ENCODE results near the gene CDH8. TPM values are rescaled to one million over a fixed set of nuclear protein-coding genes. Genes with fewer than 3 reads are reported as not detected.

CDH8 gene, protein sequence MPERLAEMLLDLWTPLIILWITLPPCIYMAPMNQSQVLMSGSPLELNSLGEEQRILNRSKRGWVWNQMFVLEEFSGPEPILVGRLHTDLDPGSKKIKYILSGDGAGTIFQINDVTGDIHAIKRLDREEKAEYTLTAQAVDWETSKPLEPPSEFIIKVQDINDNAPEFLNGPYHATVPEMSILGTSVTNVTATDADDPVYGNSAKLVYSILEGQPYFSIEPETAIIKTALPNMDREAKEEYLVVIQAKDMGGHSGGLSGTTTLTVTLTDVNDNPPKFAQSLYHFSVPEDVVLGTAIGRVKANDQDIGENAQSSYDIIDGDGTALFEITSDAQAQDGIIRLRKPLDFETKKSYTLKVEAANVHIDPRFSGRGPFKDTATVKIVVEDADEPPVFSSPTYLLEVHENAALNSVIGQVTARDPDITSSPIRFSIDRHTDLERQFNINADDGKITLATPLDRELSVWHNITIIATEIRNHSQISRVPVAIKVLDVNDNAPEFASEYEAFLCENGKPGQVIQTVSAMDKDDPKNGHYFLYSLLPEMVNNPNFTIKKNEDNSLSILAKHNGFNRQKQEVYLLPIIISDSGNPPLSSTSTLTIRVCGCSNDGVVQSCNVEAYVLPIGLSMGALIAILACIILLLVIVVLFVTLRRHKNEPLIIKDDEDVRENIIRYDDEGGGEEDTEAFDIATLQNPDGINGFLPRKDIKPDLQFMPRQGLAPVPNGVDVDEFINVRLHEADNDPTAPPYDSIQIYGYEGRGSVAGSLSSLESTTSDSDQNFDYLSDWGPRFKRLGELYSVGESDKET
- total RNA-seq: not detected

- ATAC-seq (no peak), DNase-seq (ENCODE audit: low spot score in 2 of 2) (no peak)
- H3K9me3 Mint-ChIP-seq: peaks cover 7 to 21% of the 10 kb centered on the region in 2 donors
- no peak within 1 kb of the TSS for H3K27ac Mint-ChIP-seq
- peaks cover 8 to 9% of the 10 kb centered on the region in 2 donors for H3K36me3 Mint-ChIP-seq
These were observed at the start of gene CDH8 for GRCh38 chr16:62036101-62036801. Gene CDH8 (minus strand): TSS chr16:62036438. CDS start chr16:62021403, 15,035 bp downstream.

DNA sequence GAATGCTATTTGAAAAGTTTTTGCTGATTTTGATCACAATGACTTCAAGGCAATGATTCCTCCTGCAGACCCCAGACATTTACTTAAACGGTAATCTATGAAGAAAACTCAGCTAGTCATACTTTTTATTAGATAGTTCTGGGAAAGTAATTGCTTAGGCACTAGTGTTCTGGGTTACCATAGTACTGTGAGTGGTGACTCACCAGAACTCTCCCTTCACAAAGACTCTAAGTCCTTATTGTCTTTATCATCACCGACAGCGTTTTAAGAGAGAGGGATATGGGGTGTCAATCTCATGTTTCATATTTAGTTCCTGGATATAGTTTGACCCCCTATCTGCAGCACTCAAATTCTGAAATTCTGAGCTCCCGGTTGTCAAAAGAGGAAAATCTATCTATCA lies 43.0 kb upstream of the CDH8 start:
- H3K9me3 Mint-ChIP-seq: peaks cover 9 to 18% of the 10 kb centered on the region in 2 donors
- no peak for DNase-seq (ENCODE audit: low spot score in 2 of 2)
- peaks cover 4 to 5% of the 10 kb centered on the region in 2 donors for H3K36me3 Mint-ChIP-seq
- ATAC-seq: no peak
- no peak overlapping the region for H3K27ac Mint-ChIP-seq

- Mint-ChIP-seq H3K9me3 (peaks cover 15 to 22% of the 10 kb centered on the region in 2 donors), H3K36me3 (peaks cover 4 to 5% of the 10 kb centered on the region in 2 donors), H3K27ac (no peak overlapping the region)
- ATAC-seq: no peak
- DNase-seq (ENCODE audit: low spot score in 2 of 2): no peak
These were observed 41.8 kb upstream of the CDH8 start for GRCh38 chr16:62077998-62078397.

DNA sequence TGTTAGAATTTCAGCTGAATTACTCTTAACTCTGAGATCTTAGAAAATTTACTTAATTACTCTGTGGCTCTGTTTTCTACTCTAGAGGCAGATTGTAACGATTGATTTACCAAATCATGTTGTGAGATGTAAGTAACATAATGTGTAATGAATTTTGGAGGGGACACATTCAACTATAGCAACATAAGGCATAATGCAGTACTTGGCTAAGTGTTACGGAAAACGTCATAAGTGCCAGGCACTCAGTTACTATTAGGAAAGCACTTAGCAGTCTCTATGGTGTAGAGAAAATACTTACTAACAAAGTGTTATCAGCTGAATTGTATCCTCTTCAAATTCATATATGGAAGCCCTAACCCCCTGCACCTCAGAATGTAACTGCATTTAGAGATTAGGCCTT lies 40.6 kb upstream of the CDH8 start:
- Mint-ChIP-seq H3K36me3 (peaks cover 4 to 5% of the 10 kb centered on the region in 2 donors), H3K9me3 (peaks cover 20 to 25% of the 10 kb centered on the region in 2 donors), H3K27ac (no peak overlapping the region)
- ATAC-seq: no peak
- DNase-seq (ENCODE audit: low spot score in 2 of 2): no peak

DNA sequence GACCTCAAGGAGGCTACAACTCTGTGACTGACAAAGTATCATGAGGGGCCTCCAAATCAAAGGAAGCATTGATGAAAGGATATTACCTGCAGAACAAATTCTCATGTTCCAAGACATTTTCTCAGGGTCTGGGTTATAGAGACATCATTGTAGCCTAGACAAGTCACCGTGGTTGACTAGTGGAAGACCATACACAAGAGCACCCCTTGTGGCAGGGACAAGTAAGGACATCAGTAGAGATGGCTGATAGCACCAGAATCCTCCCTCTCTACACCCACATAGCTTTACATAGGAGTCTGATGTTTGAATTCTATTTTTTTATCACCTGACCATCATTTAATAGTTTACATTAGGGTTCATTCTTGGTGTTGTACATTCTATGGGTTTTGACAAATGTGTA lies 32.5 kb upstream of the CDH8 start:
- Mint-ChIP-seq H3K9me3 (peaks cover 16 to 26% of the 10 kb centered on the region in 2 donors), H3K27ac (no peak overlapping the region), H3K36me3 (no peaks in the 10 kb centered on the region)
- no peak for ATAC-seq
- DNase-seq (ENCODE audit: low spot score in 2 of 2): no peak

- no peak overlapping the region for H3K27ac Mint-ChIP-seq
- H3K36me3 Mint-ChIP-seq: no peaks in the 10 kb centered on the region
- no peak for ATAC-seq
- DNase-seq (ENCODE audit: low spot score in 2 of 2): no peak
- peaks cover 16 to 29% of the 10 kb centered on the region in 2 donors for H3K9me3 Mint-ChIP-seq
These were observed 31.7 kb upstream of the CDH8 start for GRCh38 chr16:62067981-62068380.

DNA sequence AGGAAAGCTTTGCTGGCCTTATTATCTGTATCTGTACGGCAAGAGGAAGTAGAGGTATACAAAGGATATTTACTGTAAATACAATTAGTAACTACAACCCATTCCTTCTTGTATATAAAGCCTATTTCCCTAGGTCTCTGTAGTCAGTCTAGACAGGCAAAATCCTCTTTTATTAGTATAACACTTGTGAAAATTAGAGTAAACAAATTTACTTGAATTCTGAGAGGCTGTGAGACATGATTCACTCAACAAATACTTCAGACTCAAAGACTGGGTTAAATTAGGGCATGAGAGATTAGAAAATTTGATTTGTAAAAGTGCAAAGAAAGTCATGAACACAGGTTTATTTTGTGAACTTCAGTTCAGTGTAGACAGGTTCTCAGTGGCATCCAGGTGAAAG lies 30.9 kb upstream of the CDH8 start:
- Mint-ChIP-seq H3K27ac (no peak overlapping the region), H3K36me3 (no peaks in the 10 kb centered on the region), H3K9me3 (peaks cover 11 to 21% of the 10 kb centered on the region in 2 donors)
- no peak for ATAC-seq
- no peak for DNase-seq (ENCODE audit: low spot score in 2 of 2)

- no peaks in the 10 kb centered on the region for H3K36me3 Mint-ChIP-seq
These were observed 30.5 kb upstream of the CDH8 start for GRCh38 chr16:62066747-62067146.

GRCh38 chr16:62064173-62064572 lies 27.9 kb upstream of the CDH8 start:
- ATAC-seq: no peak
- Mint-ChIP-seq H3K36me3 (no peaks in the 10 kb centered on the region), H3K9me3 (peaks cover 10 to 22% of the 10 kb centered on the region in 2 donors), H3K27ac (no peak overlapping the region)
- DNase-seq (ENCODE audit: low spot score in 2 of 2): no peak

More at GRCh38 chr16:62066747-62067146, 30.5 kb upstream of the CDH8 start:
- Mint-ChIP-seq H3K9me3 (peaks cover 11 to 20% of the 10 kb centered on the region in 2 donors), H3K27ac (no peak overlapping the region)
- DNase-seq (ENCODE audit: low spot score in 2 of 2) (no peak), ATAC-seq (no peak)

GRCh38 chr16:62060089-62060488 lies 23.9 kb upstream of the CDH8 start:
- Mint-ChIP-seq H3K9me3 (peaks cover 28 to 32% of the 10 kb centered on the region in 2 donors), H3K27ac (no peak overlapping the region), H3K36me3 (peaks cover 0 to 7% of the 10 kb centered on the region in 2 donors)
- no peak for ATAC-seq
- no peak for DNase-seq (ENCODE audit: low spot score in 2 of 2)

DNA sequence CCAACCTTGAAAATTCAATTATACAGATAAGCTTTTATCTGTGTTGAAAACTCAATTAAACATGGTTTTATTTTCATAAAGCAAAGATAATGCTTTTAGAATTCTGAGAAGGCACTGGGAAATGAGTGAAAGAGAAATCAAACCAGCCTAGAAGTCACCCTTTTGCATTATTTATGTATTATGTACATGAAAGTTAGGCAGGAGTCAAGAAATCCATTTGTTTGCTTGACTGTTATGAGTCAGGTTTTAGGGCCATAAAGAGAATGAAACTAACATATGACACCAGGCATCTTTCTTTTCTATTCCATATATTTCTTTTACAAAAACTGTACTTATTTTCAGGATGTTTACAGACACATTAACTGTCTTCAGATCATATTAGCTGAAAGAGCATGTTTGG lies 23.3 kb upstream of the CDH8 start:
- Mint-ChIP-seq H3K36me3 (peaks cover 0 to 7% of the 10 kb centered on the region in 2 donors), H3K9me3 (peaks cover 28 to 33% of the 10 kb centered on the region in 2 donors), H3K27ac (no peak overlapping the region)
- no peak for ATAC-seq
- DNase-seq (ENCODE audit: low spot score in 2 of 2): no peak

DNA sequence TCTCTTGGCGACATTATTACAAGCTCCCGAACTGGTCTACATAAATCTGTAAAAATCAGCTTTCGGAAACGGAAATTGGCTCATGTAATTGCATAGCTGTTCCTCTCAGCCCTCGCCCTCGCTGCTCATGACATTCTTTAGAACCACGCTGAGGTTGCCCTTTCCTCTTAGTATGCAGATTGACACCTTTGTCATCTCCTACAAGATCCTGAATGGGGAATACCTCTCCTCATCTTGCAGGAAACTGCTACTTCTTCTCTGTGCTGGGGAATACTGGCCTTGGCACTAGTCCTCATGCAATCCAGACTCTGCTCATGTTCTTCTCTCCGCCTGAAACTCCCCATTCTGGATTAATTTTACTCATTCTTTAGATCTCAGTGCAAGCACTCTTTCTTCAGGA lies 22.2 kb upstream of the CDH8 start:
- DNase-seq (ENCODE audit: low spot score in 2 of 2): no peak
- no peak for ATAC-seq
- H3K36me3 Mint-ChIP-seq: peaks cover 0 to 7% of the 10 kb centered on the region in 2 donors
- peaks cover 28 to 31% of the 10 kb centered on the region in 2 donors for H3K9me3 Mint-ChIP-seq
- no peak overlapping the region for H3K27ac Mint-ChIP-seq

GRCh38 chr16:62051942-62052341 lies 15.7 kb upstream of the CDH8 start:
- DNase-seq (ENCODE audit: low spot score in 2 of 2): no peak
- Mint-ChIP-seq H3K36me3 (no peaks in the 10 kb centered on the region), H3K9me3 (peaks cover 14 to 22% of the 10 kb centered on the region in 2 donors), H3K27ac (no peak overlapping the region)
- no peak for ATAC-seq

DNA sequence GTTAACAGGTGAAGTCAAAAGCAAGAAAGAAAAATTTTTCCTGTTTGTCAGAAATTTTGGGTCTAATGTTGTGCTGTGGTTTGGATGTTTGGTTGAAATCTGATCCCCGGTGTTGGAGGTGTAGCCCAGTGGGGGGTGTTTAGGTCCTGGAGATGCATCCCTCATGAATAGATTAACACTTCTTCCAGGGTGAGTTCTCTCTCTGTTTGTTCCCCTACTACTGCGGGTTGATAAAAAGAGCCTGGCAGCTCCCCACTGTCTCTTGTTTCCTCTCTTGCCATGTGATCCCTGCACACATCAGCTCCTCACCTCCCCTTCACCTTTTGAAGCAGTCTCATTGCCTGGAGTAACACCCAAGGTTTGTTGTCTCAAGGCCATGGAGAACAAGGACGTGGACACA lies 14.6 kb upstream of the CDH8 start:
- no peaks in the 10 kb centered on the region for H3K36me3 Mint-ChIP-seq
- ATAC-seq (no peak), DNase-seq (ENCODE audit: low spot score in 2 of 2) (no peak)
- H3K27ac Mint-ChIP-seq: no peak overlapping the region
- peaks cover 15 to 17% of the 10 kb centered on the region in 2 donors for H3K9me3 Mint-ChIP-seq

DNA sequence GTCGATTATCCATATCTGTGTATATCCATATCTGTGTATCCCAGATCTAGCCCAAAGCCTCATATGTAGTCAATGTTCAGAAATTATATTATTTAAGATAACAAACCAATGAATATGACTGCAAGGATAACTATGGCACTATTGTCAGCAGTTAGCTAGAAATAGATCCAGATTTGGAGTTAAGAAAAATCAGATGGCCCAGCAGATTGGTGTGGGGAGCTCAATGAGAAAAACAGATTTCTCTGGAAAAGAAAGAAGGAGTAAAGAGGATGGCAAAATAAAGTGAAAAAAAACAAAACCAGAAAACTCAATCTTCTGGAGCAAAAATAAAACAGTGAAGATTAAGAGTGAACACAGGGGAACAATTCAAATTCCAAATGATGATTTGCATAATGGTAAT lies 10.6 kb upstream of the CDH8 start:
- Mint-ChIP-seq H3K36me3 (no peaks in the 10 kb centered on the region), H3K27ac (no peak overlapping the region), H3K9me3 (peaks cover under 1 to 16% of the 10 kb centered on the region in 2 donors)
- no peak for DNase-seq (ENCODE audit: low spot score in 2 of 2)
- no peak for ATAC-seq

- ATAC-seq: no peak
- no peak for DNase-seq (ENCODE audit: low spot score in 2 of 2)
- Mint-ChIP-seq H3K36me3 (no peaks in the 10 kb centered on the region), H3K9me3 (peaks cover 7 to 17% of the 10 kb centered on the region in 2 donors), H3K27ac (no peak overlapping the region)
These were observed 5.2 kb upstream of the CDH8 start for GRCh38 chr16:62041401-62041800.

GRCh38 chr16:62038646-62039045 lies 2.4 kb upstream of the CDH8 start:
- Mint-ChIP-seq H3K36me3 (peaks cover 8 to 9% of the 10 kb centered on the region in 2 donors), H3K27ac (no peak overlapping the region), H3K9me3 (peaks cover 7 to 16% of the 10 kb centered on the region in 2 donors)
- ATAC-seq: no peak
- no peak for DNase-seq (ENCODE audit: low spot score in 2 of 2)

Measured in activated naive CD4-positive, alpha-beta T cell treated with anti-CD3 and anti-CD28 coated beads, Interleukin-2, amount 50 U/mL, for 72 hours (primary cell).